ENCODE results near the gene MYO10. TPM values are rescaled to one million over a fixed set of nuclear protein-coding genes. Genes with fewer than 3 reads are reported as not detected.

The MYO10 gene
- total and polyA plus RNA-seq, 2 of the 8 experiments (the other 6 are each of a cell fraction or from before 2014, with no cell fraction given) = 21.5 to 107 TPM

- Histone ChIP-seq H2AK5ac (ENCODE audit: low read depth, low read length) (no peak overlapping the region), H3K56ac (replicated peaks; ENCODE audit: insufficient read length, low read depth, low read length) (no peak overlapping the region), H3K9me3 (ENCODE audit: insufficient read depth in 2 of 2, low read depth in 1 of 2, low read length in 1 of 2) (no peaks in the 10 kb centered on the region), H3K23me2 (ENCODE audit: low read depth, low read length) (no peaks in the 10 kb centered on the region), H2BK20ac (ENCODE audit: low read length) (no peak overlapping the region), H2BK12ac (ENCODE audit: low read depth, low read length) (no peak overlapping the region), H4K5ac (ENCODE audit: insufficient read length, low read depth, low read length) (no peak overlapping the region), H2BK15ac (ENCODE audit: low read length) (no peak overlapping the region), H4K20me1 (replicated peaks in 1 of 2; ENCODE audit: control insufficient read depth in 1 of 2, insufficient read depth in 2 of 2, low read length in 2 of 2) (no peaks in the 10 kb centered on the region), H3K4me2 (ENCODE audit: insufficient read depth in 1 of 2, low read depth in 2 of 2, low read length in 2 of 2) (no peak overlapping the region), H3K4me1 (replicated peaks in 1 of 4; ENCODE audit: control insufficient read depth in 3 of 4, insufficient read depth in 4 of 4, low read length in 3 of 4) (peaks cover 0 to 3% (median 2%) of the 10 kb centered on the region in 4 experiments; a peak in 2 of 7 replicates), H4K91ac (replicated peaks; ENCODE audit: insufficient read length, low read length) (no peak overlapping the region), H2AFZ (ENCODE audit: low read length) (peak overlapping the region; percentile 70; the same call in 1 of the 2 replicates), H3K36me3 (ENCODE audit: control insufficient read depth in 2 of 4, insufficient read depth in 4 of 4, low read length in 3 of 4) (no peaks in the 10 kb centered on the region), H2BK120ac (replicated peaks; ENCODE audit: low read depth, low read length) (no peak overlapping the region), H3K9ac (replicated peaks in 1 of 4; ENCODE audit: extremely low read depth in 1 of 4, low read depth in 3 of 4, low read length in 3 of 4) (no peak overlapping the region), H3K18ac (ENCODE audit: extremely low read depth, low read length) (no peak overlapping the region), H4K8ac (ENCODE audit: extremely low read depth, insufficient read depth, low read length) (no peak overlapping the region; the same call in 1 of the 2 replicates), H3K4me3 (ENCODE audit: extremely low read depth in 1 of 4, insufficient read depth in 2 of 4, low read depth in 3 of 4, low read length in 4 of 4) (no peak overlapping the region), H3K14ac (ENCODE audit: insufficient read length) (no peak overlapping the region), H3K4ac (replicated peaks; ENCODE audit: insufficient read length, low read depth, low read length) (no peak overlapping the region), H3K27ac (ENCODE audit: low read depth, low read length) (no peak overlapping the region), H3K23ac (ENCODE audit: insufficient read length) (no peak overlapping the region), H2BK5ac (ENCODE audit: low read depth, low read length) (no peak overlapping the region), H3K79me1 (ENCODE audit: low read depth, low read length) (no peaks in the 10 kb centered on the region), H3K27me3 (replicated peaks in 1 of 4; ENCODE audit: control insufficient read depth in 3 of 4, extremely low read depth in 1 of 4, insufficient read depth in 3 of 4, low read length in 3 of 4) (no peaks in the 10 kb centered on the region), H3K79me2 (ENCODE audit: control insufficient read depth in 1 of 2, insufficient read depth in 2 of 2, low read length in 2 of 2) (no peaks in the 10 kb centered on the region)
- whole genome bisulfite sequencing, 2 experiments (ENCODE audit: extremely low coverage in 1 of 2, insufficient coverage in 1 of 2, insufficient read length in 1 of 2, insufficient replicate concordance in 2 of 2, low coverage in 1 of 2, low lambda C conversion rate in 2 of 2, missing lambda C conversion rate in 1 of 2) = 90% methylated on average over 6 of the region's 6 CpGs; no CpG with 5 or more reads in 1 of the 2 experiments
- DNase-seq (ENCODE audit: low read depth in 1 of 2, low spot score in 2 of 2) (no peak), FAIRE-seq (no peak)
- ChIA-PET POLR2A (ENCODE audit: partially characterized antibody) (no interaction called here), CTCF (ENCODE audit: partially characterized antibody) (interaction anchor here (0.6 to 1.1 kb wide), 2 partner anchors 20 to 57 kb away, joined by 3 to 4 read pairs; no protein-coding TSS in a partner anchor)
- TF ChIP-seq MAFK (IDR thresholded peaks at IDR 0.05; ENCODE audit: low read depth, low read length) (no peak), CTCF (IDR thresholded peaks at IDR 0.05; ENCODE audit: control extremely low read depth in 1 of 3, insufficient read depth in 1 of 3, low read depth in 1 of 3, low read length in 3 of 3) (no peak)
Observed at GRCh38 chr5:16952968-16953671, 17.0 kb upstream of the MYO10 start.
